Activated effector memory CD4-positive, alpha-beta T cell treated with anti-CD3 and anti-CD28 coated beads, Interleukin-2, amount 50 U/mL, for 16 hours (primary cell): ENCODE results near the gene HOXA6.
A peak's percentile ranks its signal among the peaks of the same experiment; 100 is the strongest.

Experiments
- DNase-seq: peaks from one replicate; pipeline ENCODE4 v3.0.0-alpha.2; 2020

Gene HOXA6

GRCh38 chr7:27161214-27161720 lies 13.7 kb upstream of the HOXA6 start:
- DNase-seq = no peak

DNA sequence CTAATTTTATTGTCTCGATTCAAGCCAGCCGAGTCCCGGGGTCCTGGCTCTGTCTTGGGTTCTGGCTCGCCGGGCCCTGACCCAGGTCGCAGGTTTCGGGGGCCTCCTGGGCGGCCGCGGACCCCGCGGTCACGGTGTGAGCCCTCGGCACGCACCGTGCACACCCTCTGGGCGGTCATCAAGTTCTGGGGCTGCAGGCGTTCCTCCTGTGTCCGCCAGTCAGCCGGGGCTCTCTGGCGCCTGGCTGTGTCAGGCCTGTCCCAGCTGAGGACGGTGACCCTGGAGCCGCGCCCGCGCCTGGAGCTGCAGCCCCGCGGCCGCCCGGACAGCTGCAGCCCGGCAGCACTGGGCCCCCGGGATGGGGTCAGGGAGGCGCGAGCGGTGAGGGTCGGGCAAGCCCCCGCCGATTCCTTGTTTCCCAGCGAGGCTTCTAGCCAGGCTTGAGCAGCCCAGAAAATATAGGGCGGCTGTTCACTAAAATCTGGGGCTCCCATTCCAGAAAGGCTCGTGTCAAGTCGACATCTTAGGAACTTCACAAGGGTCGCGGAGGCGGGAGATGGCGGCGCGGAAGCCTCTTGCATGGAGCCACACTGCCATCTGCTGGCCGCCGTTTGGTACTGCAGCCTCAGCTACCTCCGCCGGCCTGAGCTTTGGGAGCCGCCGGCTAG lies 13.1 kb upstream of the HOXA6 start:
- peak; percentile 94 for DNase-seq

- DNase-seq = peak; percentile 67
Measured at GRCh38 chr7:27160145-27160545, 12.6 kb upstream of the HOXA6 start.

DNA sequence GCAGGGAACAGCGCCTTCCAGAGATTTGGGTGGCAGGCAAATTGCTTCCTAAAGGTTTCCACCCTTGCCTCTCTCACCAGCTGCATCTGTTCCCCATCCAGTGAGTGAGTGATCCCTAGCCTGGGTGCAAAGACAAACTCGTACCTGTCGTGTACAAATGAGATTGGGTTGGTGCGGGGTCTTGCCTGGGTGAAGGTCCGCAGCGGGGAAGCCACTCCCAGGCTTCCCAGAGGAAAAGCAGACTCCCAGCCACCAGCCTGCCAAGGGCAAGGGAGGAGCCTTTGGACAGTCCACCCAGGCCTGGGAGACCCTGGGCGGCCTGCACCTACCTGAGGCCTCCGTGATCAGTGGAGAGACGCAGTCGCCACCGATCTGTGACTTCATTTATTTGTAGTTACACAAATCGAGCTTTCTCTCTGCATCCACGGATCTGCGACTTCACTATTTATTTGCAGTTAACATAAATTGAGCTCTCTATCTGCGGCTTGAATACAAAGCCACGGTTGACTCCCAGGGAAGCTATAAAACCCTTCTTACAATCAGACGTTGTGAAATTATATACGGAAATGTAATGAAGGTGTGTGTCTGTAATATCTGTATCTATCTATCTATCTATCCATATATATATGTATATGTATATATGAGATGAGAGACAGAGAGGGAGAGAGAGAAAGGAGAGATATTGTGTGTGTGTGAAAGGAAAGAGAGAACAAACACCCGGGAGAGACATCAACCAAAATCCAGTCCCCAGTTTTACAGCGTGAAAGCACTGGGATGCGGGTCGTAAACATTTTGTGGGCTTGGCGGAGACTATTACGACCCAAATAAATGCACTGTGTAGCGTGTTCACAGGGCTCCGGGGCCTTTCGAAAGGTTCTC lies 11.9 kb upstream of the HOXA6 start:
- DNase-seq = peak; percentile 34

GRCh38 chr7:27158436-27159265 lies 11.1 kb upstream of the HOXA6 start:
- peak; percentile 61 for DNase-seq

GRCh38 chr7:27157702-27158431 lies 10.3 kb upstream of the HOXA6 start:
- DNase-seq = peak; percentile 41

GRCh38 chr7:27156916-27157701 lies 9.5 kb upstream of the HOXA6 start:
- peak; percentile 63 for DNase-seq

DNA sequence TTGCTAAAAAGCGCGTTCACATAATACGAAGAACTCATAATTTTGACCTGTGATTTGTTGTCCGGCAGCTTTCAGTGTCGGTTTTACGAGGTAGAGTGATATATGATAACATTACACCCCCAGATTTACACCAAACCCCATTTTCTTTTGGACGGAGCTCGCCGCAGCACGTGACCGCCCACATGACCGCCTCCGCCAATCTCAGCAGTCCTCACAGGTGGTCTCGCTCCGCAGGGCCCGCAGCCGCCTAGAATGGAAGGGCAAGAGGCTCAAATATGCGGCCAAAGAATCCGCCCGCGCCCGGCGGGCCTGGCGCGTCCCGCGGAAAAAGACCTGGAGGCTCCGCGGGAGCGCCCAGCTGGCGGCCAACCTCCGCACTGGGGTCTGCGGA lies 8.9 kb upstream of the HOXA6 start, which contains the start of gene HOXA7:
Gene HOXA7 (minus strand): TSS at position 168 of the 391 bp plus-strand sequence. CDS start 130 bp downstream, at position 38.
- DNase-seq = peak; percentile 58

GRCh38 chr7:27155816-27156507 lies 8.4 kb upstream of the HOXA6 start:
- peak; percentile 68 for DNase-seq

DNA sequence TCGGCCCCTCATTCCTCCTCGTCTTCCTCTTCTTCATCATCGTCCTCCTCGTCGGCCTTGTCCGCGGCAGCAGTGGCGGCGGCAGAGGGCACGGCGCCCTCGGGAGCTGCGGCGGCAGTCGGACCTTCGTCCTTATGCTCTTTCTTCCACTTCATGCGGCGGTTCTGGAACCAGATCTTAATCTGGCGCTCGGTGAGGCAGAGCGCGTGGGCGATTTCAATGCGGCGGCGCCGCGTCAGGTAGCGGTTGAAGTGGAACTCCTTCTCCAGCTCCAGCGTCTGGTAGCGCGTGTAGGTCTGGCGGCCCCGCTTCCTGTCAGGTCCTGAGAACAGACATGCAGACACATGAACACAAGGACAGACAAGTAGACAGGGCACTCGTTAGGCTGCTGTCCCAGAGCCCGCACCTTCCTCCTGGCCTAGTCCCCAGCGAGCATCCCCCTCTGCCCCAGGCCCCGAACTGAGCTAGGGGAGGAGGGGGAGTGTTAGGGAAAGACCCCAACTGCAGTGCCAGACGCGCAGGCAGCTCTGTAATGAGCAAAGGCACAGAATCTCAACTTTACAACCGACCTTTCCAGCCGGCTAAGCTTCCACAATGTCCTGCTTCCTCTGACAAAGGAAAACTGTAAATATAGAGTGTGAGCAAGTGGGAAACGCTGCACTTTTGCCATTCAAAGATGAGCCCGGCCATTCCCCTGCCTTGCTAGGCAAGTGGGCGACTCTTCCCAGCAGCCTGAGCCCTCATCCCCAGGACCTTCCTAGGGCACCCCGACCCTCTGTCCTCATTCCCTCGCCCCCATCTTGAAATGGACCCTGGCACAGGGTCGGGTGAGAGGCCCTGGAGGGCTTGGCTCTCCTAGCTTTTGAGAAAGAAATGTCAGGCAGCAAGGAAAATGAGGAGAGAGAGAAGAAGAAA lies 7.6 kb upstream of the HOXA6 start:
- peak; percentile 77 for DNase-seq

DNA sequence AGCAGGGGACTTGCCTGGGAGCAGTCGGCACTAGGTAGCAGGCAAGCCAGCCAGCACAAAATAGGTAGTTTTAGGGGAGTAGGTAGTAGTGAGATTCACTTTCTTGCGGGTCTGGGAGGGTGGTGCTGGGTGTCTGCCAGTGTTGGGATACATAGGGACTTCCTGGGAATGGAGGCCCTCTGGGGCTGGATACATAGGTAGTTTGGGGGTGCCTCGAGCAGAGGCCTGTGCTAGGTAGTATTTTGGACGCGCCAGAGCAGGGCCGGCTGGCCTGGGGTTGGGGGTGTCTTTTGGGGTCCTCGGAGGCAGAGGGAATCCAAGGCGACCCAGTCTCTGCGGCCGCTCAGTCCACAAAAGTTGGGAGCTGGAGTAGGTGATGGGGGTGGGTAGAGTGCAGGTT lies 6.8 kb upstream of the HOXA6 start:
- peak; percentile 51 for DNase-seq

DNA sequence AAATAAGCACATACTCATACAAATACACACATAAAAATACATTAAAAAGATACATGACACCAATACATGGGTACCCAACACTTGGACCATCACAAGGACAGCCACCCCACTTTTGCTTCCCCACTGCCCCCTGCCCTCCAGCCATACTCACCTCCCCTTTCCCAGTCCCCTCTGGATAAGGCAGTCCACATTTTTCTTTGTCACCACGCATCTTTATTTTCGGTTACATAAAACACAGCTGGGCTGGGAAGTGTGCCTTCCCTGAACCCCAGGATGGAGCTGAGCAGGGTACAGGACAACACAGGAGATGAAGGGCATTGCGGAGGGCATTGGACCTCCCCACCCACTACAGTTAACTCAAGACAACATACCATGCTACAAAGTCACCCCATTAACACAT lies 6.0 kb upstream of the HOXA6 start:
- DNase-seq = no peak

- DNase-seq = peak; percentile 43
Measured at GRCh38 chr7:27152816-27153442, 5.4 kb upstream of the HOXA6 start.

- DNase-seq = peak; percentile 61
Measured at GRCh38 chr7:27151931-27152815, 4.6 kb upstream of the HOXA6 start, which contains the start of gene HOXA3. TSS of gene HOXA3 (minus strand) at chr7:27152583. CDS start at chr7:27110640, 41,943 bp downstream.

DNA sequence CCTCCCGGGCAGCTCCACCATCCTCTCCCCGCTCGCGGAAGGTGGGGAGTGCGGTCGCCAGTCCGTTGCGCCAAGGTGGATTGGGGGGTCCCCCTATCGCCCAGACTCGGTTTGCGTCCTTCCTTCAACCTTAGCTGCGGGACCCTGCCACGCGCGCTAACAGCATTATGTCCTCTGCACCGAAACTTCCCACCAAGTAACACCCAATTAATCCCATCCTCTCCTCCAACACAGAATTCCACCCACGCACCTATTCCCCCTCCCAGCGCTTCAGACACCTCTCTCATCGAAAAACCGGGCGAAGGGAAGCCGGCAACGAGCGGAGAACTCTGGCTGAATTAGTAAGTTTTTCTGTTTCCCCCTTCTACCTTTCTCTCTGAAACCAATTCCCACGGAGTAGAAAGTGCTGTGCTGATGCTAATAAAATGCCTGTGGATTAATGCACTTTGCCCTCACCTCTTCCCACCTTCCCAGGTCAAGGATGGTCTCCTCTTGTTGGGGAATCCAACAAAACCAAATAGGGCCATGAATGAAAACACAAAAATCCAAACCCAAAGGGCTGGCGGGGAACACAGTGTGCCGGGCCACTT lies 3.9 kb upstream of the HOXA6 start:
- peak; percentile 63 for DNase-seq

DNA sequence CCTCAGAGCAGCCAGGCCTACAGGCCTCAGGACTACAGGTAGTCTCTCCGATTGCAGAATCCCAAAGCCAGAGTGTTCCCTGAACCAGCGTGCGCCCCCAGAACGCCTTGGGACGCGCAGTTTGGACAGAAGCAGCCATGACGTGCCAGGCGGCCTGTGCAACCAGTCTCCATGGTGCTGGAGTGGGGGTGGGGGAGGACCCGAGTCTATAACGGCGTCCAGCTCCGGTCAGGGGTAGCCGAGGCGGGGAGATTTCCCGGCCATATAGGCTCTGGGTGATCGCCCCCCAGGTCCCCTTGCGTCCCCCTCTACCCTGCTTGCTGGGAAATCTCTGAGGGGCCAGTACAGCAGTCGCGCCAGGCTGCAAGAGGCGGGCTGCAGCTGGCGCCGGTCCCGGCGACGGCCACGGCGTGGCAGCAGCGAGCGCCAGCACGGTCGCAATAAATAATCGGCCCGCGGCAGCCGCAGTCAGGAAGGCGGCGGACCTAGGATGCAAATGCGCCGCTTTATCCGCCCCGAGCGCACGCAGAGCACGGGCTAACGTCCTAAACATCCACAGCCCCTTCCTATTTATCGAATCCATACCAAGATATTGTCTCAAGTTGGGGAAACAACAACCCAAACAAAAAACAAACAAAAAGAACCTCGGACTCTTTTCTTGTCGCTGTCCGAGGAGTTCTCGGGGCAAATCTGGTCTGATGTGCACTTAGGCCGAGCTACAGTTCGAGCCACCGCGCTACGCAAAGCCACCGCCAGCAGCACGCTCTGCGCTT lies 3.2 kb upstream of the HOXA6 start:
- DNase-seq = peak; percentile 86
